Effector memory CD8-positive, alpha-beta T cell (primary cell): ENCODE results near the gene PDGFB.

Source experiments
- ATAC-seq: fragments of 150-1000 bp; cut with Tn5 transposase; replicated peaks from 2 replicates; pipeline ENCODE4 v1.10.0; 2021; ENCODE audit warnings: mild to moderate bottlenecking, moderate library complexity
- DNase-seq, 3 experiments: peaks; one replicate each; pipeline ENCODE4 v3.0.0; 2021
- H3K27ac Mint-ChIP-seq, 2 donors: one replicate each; pipeline ENCODE4 v1.8.0; 2022; ENCODE audit warnings: mild to moderate bottlenecking in 2 of 2, mixed read lengths in 2 of 2, moderate library complexity in 2 of 2
- H3K27me3 Mint-ChIP-seq, 2 donors: one replicate each; pipeline ENCODE4 v1.8.0; 2022; ENCODE audit warnings: mixed read lengths in 2 of 2
- H3K36me3 Mint-ChIP-seq: one replicate; pipeline ENCODE4 v1.8.0; 2022; ENCODE audit warnings: mild to moderate bottlenecking, moderate library complexity, mixed read lengths; ENCODE audit not compliant: insufficient read depth
- H3K4me1 Mint-ChIP-seq, 2 donors: one replicate each; pipeline ENCODE4 v1.8.0; 2022; ENCODE audit warnings: low read depth in 2 of 2, mixed read lengths in 2 of 2
- H3K4me3 Mint-ChIP-seq, 2 donors: one replicate each; pipeline ENCODE4 v1.8.0; 2022; ENCODE audit warnings: mild to moderate bottlenecking in 2 of 2, mixed read lengths in 2 of 2, moderate library complexity in 2 of 2
- H3K9me3 Mint-ChIP-seq, 2 donors: one replicate each; pipeline ENCODE4 v1.8.0; 2022; ENCODE audit warnings: mixed read lengths in 2 of 2

The PDGFB gene

GRCh38 chr22:39194098-39194497 lies 50.7 kb downstream of the PDGFB start:
- Mint-ChIP-seq H3K4me1 (peaks cover 2 to 10% of the 10 kb centered on the region in 2 donors), H3K36me3 (peaks cover 3% of the 10 kb centered on the region), H3K27ac (no peak overlapping the region), H3K27me3 (peaks cover 0 to 8% of the 10 kb centered on the region in 2 donors), H3K4me3 (no peak overlapping the region), H3K9me3 (no peaks in the 10 kb centered on the region)
- DNase-seq, result no peak
- ATAC-seq, result no peak

DNA sequence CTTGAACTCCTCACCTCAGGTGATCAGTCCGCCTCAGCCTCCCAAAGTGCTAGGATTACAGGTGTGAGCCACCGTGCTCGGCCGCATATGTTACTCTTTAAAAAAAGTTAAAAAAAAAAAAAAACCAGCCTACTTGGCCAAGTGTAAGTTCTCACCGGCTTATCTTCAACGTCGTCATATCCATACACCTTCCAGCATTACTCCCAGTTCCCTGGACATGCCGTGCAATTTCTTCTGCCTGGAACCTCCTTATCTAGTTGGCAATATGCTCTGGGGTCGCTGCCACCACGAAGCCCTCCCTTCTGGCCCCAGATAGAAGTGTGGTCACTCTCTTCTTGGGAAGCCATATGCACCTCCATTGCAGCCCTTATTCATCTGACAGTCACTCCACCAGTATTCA lies 56.0 kb downstream of the PDGFB start:
- H3K27me3 Mint-ChIP-seq, result peaks cover 0 to 14% of the 10 kb centered on the region in 2 donors
- H3K9me3 Mint-ChIP-seq, result no peaks in the 10 kb centered on the region
- DNase-seq (no peak), ATAC-seq (no peak)
- H3K36me3 Mint-ChIP-seq, result peaks cover 3% of the 10 kb centered on the region
- H3K4me1 Mint-ChIP-seq, result peaks cover 2 to 7% of the 10 kb centered on the region in 2 donors
- H3K27ac Mint-ChIP-seq, result no peak overlapping the region
- H3K4me3 Mint-ChIP-seq, result no peak overlapping the region

DNA sequence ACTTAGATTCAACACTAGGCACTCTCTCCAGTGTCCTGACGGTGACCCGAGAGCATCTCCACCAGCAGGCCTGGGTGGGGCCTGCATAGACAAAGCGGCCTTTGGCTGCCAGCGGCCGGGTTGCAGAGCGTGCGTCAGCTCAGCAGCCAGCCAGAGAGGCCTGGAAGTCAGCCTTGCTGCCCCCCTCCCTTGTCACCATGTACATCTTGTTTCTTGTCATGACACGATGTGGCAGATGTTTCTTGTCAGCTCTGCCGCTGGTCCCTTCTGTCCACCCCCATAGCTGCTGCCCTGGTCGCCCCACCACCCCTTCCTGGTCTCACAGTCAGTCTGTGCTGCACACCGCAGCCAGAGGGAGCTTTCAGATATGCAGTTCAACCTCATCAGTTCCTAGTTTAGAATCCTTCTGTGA lies 59.2 kb downstream of the PDGFB start:
- DNase-seq (no peak), ATAC-seq (no peak)
- Mint-ChIP-seq H3K4me1 (peaks cover 6 to 15% of the 10 kb centered on the region in 2 donors), H3K27ac (no peak overlapping the region), H3K27me3 (peaks cover 0 to 14% of the 10 kb centered on the region in 2 donors), H3K36me3 (no peaks in the 10 kb centered on the region), H3K4me3 (no peak overlapping the region), H3K9me3 (no peaks in the 10 kb centered on the region)

- Mint-ChIP-seq H3K36me3 (no peaks in the 10 kb centered on the region), H3K4me1 (peaks cover 6 to 15% of the 10 kb centered on the region in 2 donors), H3K9me3 (no peaks in the 10 kb centered on the region), H3K27ac (no peak overlapping the region), H3K4me3 (no peak overlapping the region), H3K27me3 (peaks cover 0 to 14% of the 10 kb centered on the region in 2 donors)
- ATAC-seq, result no peak
- DNase-seq, result no peak
Measured at GRCh38 chr22:39184586-39185577, 59.9 kb downstream of the PDGFB start.

- H3K9me3 Mint-ChIP-seq, result no peaks in the 10 kb centered on the region
- peaks cover 0 to 6% of the 10 kb centered on the region in 2 donors for H3K27me3 Mint-ChIP-seq
- no peak for ATAC-seq
- no peak overlapping the region for H3K27ac Mint-ChIP-seq
- DNase-seq, result no peak
- H3K4me1 Mint-ChIP-seq, result peaks cover 12 to 20% of the 10 kb centered on the region in 2 donors
- H3K4me3 Mint-ChIP-seq, result no peak overlapping the region
- peaks cover 3% of the 10 kb centered on the region for H3K36me3 Mint-ChIP-seq
Measured at GRCh38 chr22:39183991-39184585, 60.7 kb downstream of the PDGFB start.

DNA sequence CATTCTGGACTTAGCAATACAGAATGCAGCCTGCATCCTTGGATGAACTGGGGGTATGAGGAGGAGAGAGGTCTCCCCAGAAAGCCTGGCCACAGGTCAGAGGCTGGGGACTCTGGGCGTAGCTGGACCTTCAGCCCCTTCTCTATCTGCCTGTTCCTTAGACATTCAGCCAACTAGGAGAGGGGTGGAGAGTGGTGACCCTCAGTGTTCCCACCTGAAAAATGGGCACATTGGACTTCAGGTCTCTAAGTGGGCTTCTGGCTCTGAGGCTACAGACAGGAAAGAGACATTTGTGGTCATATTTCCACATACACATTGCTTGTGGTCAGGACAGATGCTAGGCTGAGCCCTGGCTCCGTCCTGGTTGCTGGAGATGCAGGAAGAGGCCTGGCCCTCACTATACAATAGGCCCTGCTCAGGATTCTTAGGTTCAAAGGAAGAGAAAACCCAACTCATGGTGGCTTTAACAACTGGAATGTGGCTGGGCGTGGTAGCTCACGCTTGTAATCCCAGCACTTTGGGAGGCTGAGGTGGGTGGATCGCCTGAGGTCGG lies 62.2 kb downstream of the PDGFB start:
- H3K27me3 Mint-ChIP-seq, result no peaks in the 10 kb centered on the region
- no peak for DNase-seq
- no peaks in the 10 kb centered on the region for H3K9me3 Mint-ChIP-seq
- H3K36me3 Mint-ChIP-seq, result peaks cover 4% of the 10 kb centered on the region
- H3K4me3 Mint-ChIP-seq, result no peak overlapping the region
- H3K4me1 Mint-ChIP-seq, result peaks cover 25 to 33% of the 10 kb centered on the region in 2 donors
- ATAC-seq, result no peak
- no peak overlapping the region for H3K27ac Mint-ChIP-seq

- Mint-ChIP-seq H3K27ac (no peak overlapping the region), H3K27me3 (no peaks in the 10 kb centered on the region), H3K4me3 (no peak overlapping the region), H3K9me3 (no peaks in the 10 kb centered on the region), H3K4me1 (peaks cover 30 to 36% of the 10 kb centered on the region in 2 donors), H3K36me3 (peaks cover 4% of the 10 kb centered on the region)
- ATAC-seq, result no peak
- no peak for DNase-seq
Measured at GRCh38 chr22:39181778-39182177, 63.0 kb downstream of the PDGFB start.

GRCh38 chr22:39181356-39181755 lies 63.4 kb downstream of the PDGFB start:
- H3K27ac Mint-ChIP-seq, result peak overlapping the region in 1 of 2 donors; percentile 68
- H3K4me1 Mint-ChIP-seq, result peaks cover 35 to 36% of the 10 kb centered on the region in 2 donors
- ATAC-seq, result no peak
- no peaks in the 10 kb centered on the region for H3K9me3 Mint-ChIP-seq
- no peaks in the 10 kb centered on the region for H3K27me3 Mint-ChIP-seq
- H3K4me3 Mint-ChIP-seq, result no peak overlapping the region
- DNase-seq, result no peak
- H3K36me3 Mint-ChIP-seq, result peaks cover 4% of the 10 kb centered on the region

DNA sequence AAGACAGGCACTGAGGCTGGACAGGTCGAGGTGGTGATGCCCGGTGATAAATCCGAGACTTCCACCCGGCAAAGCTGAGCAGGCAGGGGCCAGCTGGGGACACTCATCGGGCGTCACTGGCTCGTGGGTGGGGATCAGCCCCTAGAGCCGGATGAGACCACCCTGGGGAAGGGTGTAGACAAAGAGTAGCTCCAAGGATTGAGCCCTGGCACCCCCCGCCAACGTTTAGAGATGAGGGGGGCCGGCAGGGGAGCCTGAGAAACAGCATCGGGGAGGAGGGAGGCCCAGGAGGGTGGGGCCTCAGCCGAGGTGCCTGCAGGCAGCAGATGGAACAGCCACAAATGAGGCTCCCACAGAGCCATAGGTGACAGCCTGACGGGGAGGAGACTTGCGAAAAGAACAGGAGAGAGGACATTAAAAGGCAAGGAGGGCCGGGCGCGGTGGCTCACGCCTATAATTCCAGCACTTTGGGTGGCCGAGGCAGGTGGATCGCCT lies 64.9 kb downstream of the PDGFB start:
- no peak overlapping the region for H3K4me3 Mint-ChIP-seq
- peaks cover 6% of the 10 kb centered on the region for H3K36me3 Mint-ChIP-seq
- no peaks in the 10 kb centered on the region for H3K9me3 Mint-ChIP-seq
- no peak for ATAC-seq
- no peak for DNase-seq
- H3K27me3 Mint-ChIP-seq, result no peaks in the 10 kb centered on the region
- H3K4me1 Mint-ChIP-seq, result peaks cover 43 to 44% of the 10 kb centered on the region in 2 donors
- H3K27ac Mint-ChIP-seq, result peak overlapping the region in 1 of 2 donors; percentile 75

- no peaks in the 10 kb centered on the region for H3K27me3 Mint-ChIP-seq
- peaks cover 48% of the 10 kb centered on the region in 2 donors for H3K4me1 Mint-ChIP-seq
- DNase-seq (no peak), ATAC-seq (no peak)
- peak overlapping the region in 1 of 2 donors; percentile 60 for H3K4me3 Mint-ChIP-seq
- peaks cover 10% of the 10 kb centered on the region for H3K36me3 Mint-ChIP-seq
- H3K27ac Mint-ChIP-seq, result peak overlapping the region; percentile 54 to 75
- no peaks in the 10 kb centered on the region for H3K9me3 Mint-ChIP-seq
Measured at GRCh38 chr22:39179401-39179827, 65.4 kb downstream of the PDGFB start.

DNA sequence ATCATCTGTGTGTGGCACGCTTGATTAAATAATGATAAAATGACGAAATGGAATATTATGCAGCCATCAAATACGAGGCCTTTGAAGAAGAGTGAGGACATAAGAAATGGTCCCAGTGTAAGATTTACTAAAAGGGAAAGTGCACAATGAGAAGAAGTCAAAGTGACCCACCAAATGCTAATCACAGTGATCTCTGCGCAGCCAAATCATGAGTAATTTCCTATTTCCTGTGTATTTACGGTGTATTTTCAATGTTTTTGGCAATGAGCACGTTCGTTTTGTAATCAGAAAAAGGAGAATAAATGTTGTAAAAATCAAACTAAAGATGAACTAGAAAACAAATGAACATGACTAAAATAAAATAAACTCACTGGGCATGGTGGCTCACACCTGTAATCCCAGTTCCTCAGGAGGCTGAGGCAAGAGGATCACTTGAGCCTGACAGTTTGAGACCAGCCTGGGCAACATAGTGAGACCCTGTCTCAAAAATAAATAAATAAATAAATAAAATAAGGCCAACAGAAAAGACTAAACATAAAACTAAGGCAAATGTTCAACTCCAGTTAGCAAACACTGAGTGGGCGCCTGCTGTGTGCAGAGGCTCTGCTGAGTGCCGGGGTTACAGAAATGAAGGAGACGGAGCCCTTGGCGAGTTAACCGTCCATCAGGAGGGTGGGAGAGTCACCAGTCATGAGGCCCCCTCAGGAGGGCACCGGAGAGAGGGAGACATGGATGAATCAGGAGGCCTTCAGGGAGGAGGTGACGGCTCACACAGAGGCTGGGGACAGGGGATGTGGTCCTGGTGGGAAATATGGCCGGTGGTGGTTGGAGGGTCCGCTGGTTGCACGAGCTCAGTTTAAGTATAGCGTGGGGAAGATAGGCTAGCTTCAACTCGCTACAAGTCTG lies 66.3 kb downstream of the PDGFB start:
- no peak for ATAC-seq
- H3K27me3 Mint-ChIP-seq, result no peaks in the 10 kb centered on the region
- peaks cover 54 to 58% of the 10 kb centered on the region in 2 donors for H3K4me1 Mint-ChIP-seq
- peaks cover 20% of the 10 kb centered on the region for H3K36me3 Mint-ChIP-seq
- no peak for DNase-seq
- peak overlapping the region; percentile 60 to 71 for H3K4me3 Mint-ChIP-seq
- no peaks in the 10 kb centered on the region for H3K9me3 Mint-ChIP-seq
- H3K27ac Mint-ChIP-seq, result peak overlapping the region; percentile 96 to 98

- H3K4me3 Mint-ChIP-seq, result peak overlapping the region; percentile 60 to 71
- ATAC-seq (no peak), DNase-seq (no peak)
- peaks cover 61 to 65% of the 10 kb centered on the region in 2 donors for H3K4me1 Mint-ChIP-seq
- H3K9me3 Mint-ChIP-seq, result no peaks in the 10 kb centered on the region
- peak overlapping the region; percentile 96 to 98 for H3K27ac Mint-ChIP-seq
- no peaks in the 10 kb centered on the region for H3K27me3 Mint-ChIP-seq
- H3K36me3 Mint-ChIP-seq, result peaks cover 22% of the 10 kb centered on the region
Measured at GRCh38 chr22:39177791-39178190, 67.0 kb downstream of the PDGFB start.

- Mint-ChIP-seq H3K4me3 (peak overlapping the region; percentile 60 to 71), H3K4me1 (peaks cover 61 to 63% of the 10 kb centered on the region in 2 donors), H3K9me3 (no peaks in the 10 kb centered on the region), H3K27ac (peak overlapping the region; percentile 96 to 98), H3K27me3 (no peaks in the 10 kb centered on the region), H3K36me3 (peaks cover 22% of the 10 kb centered on the region)
- no peak for DNase-seq
- no peak for ATAC-seq
Measured at GRCh38 chr22:39177456-39177775, 67.4 kb downstream of the PDGFB start.
